NCI-H1694 treated with DMSO at 0.1 percent for 48 hours (cell line): ENCODE results near the gene AHNAK2.
"Not testable (repeated sequence)": the region's sequence is repeated elsewhere in the genome, so short reads cannot be mapped to it uniquely, and the experiment has no call there.

Source experiments
- DNase-seq: peaks from one replicate; lab custom pipeline; 2025; lab: John Stamatoyannopoulos, UW

Gene AHNAK2

GRCh38 chr14:104977681-104978653 is at the start of gene AHNAK2:
TSS of gene AHNAK2 (minus strand) at chr14:104978374. CDS start at chr14:104978237, 137 bp downstream.
- DNase-seq, result peak; percentile 71

- not testable (repeated sequence) for DNase-seq
Measured at GRCh38 chr14:105027718-105028117, 49.5 kb upstream of the AHNAK2 start.

- DNase-seq, result peak; percentile 34
Measured at GRCh38 chr14:105026802-105027563, 48.8 kb upstream of the AHNAK2 start.

GRCh38 chr14:105026033-105026785 is 48.0 kb upstream of the AHNAK2 start:
- DNase-seq, result no peak

GRCh38 chr14:105025429-105025828 is 47.3 kb upstream of the AHNAK2 start:
- no peak for DNase-seq

- no peak for DNase-seq
Measured at GRCh38 chr14:105023791-105024480, 45.8 kb upstream of the AHNAK2 start.

GRCh38 chr14:105023144-105023543 is 45.0 kb upstream of the AHNAK2 start:
- DNase-seq, result no peak

- DNase-seq, result no peak
Measured at GRCh38 chr14:105022276-105022670, 44.1 kb upstream of the AHNAK2 start.

GRCh38 chr14:105021656-105022275 is 43.6 kb upstream of the AHNAK2 start:
- peak; percentile 87 for DNase-seq

GRCh38 chr14:105020815-105021655 is 42.9 kb upstream of the AHNAK2 start, which contains the start of gene CDCA4:
TSS of gene CDCA4 (minus strand) at chr14:105021083. CDS start at chr14:105011929, 9,154 bp downstream.
- DNase-seq, result peak; percentile 99

GRCh38 chr14:105019861-105020814 is 42.0 kb upstream of the AHNAK2 start:
- no peak for DNase-seq

GRCh38 chr14:105018414-105018813 is 40.2 kb upstream of the AHNAK2 start:
- no peak for DNase-seq

- no peak for DNase-seq
Measured at GRCh38 chr14:105015905-105016304, 37.7 kb upstream of the AHNAK2 start.

- DNase-seq, result no peak
Measured at GRCh38 chr14:105015242-105015641, 37.1 kb upstream of the AHNAK2 start.

- no peak for DNase-seq
Measured at GRCh38 chr14:105014631-105015030, 36.5 kb upstream of the AHNAK2 start.

GRCh38 chr14:105014032-105014431 is 35.9 kb upstream of the AHNAK2 start:
- no peak for DNase-seq

GRCh38 chr14:105013150-105013785 is 35.1 kb upstream of the AHNAK2 start:
- DNase-seq, result peak; percentile 94
